NCI-H146 (cell line): ENCODE measurements around the gene PARD6B.
"Not testable (repeated sequence)": the region's sequence is repeated elsewhere in the genome, so short reads cannot be mapped to it uniquely, and the experiment has no call there.

ENCODE experiments used
- DNase-seq: peaks from one replicate; lab custom pipeline; 2025; lab: John Stamatoyannopoulos, UW

Gene PARD6B

GRCh38 chr20:50703651-50704438, 27.5 kb upstream of the PARD6B start:
- not testable (repeated sequence) for DNase-seq

- no peak for DNase-seq
Measured at GRCh38 chr20:50704514-50704913, 26.9 kb upstream of the PARD6B start.

- DNase-seq = no peak
Measured at GRCh38 chr20:50704971-50705370, 26.4 kb upstream of the PARD6B start.

- DNase-seq = no peak
Measured at GRCh38 chr20:50708845-50709635, 22.3 kb upstream of the PARD6B start.

- no peak for DNase-seq
Measured at GRCh38 chr20:50709636-50709973, 21.8 kb upstream of the PARD6B start.

- DNase-seq = no peak
Measured at GRCh38 chr20:50710492-50711063, 20.8 kb upstream of the PARD6B start.

GRCh38 chr20:50711113-50711825, 20.1 kb upstream of the PARD6B start:
- no peak for DNase-seq

GRCh38 chr20:50712771-50713656, 18.4 kb upstream of the PARD6B start:
- no peak for DNase-seq

- no peak for DNase-seq
Measured at GRCh38 chr20:50713657-50714101, 17.7 kb upstream of the PARD6B start.

- not testable (repeated sequence) for DNase-seq
Measured at GRCh38 chr20:50714426-50714825, 17.0 kb upstream of the PARD6B start.

- DNase-seq = no peak
Measured at GRCh38 chr20:50715694-50716093, 15.7 kb upstream of the PARD6B start.

GRCh38 chr20:50716518-50716917, 14.9 kb upstream of the PARD6B start:
- DNase-seq = no peak

- DNase-seq = no peak
Measured at GRCh38 chr20:50717312-50717711, 14.1 kb upstream of the PARD6B start.

- no peak for DNase-seq
Measured at GRCh38 chr20:50717974-50718761, 13.2 kb upstream of the PARD6B start.

- DNase-seq = no peak
Measured at GRCh38 chr20:50719328-50719727, 12.1 kb upstream of the PARD6B start.

GRCh38 chr20:50720026-50720425, 11.4 kb upstream of the PARD6B start:
- no peak for DNase-seq

- no peak for DNase-seq
Measured at GRCh38 chr20:50720582-50720981, 10.8 kb upstream of the PARD6B start.

- no peak for DNase-seq
Measured at GRCh38 chr20:50721881-50722281, 9.5 kb upstream of the PARD6B start.

- DNase-seq = no peak
Measured at GRCh38 chr20:50722424-50723155, 8.8 kb upstream of the PARD6B start.

GRCh38 chr20:50723672-50724071, 7.7 kb upstream of the PARD6B start:
- no peak for DNase-seq
